ENCODE data around the gene CXorf38. TPM values are rescaled to one million over a fixed set of nuclear protein-coding genes. Genes with fewer than 3 reads are reported as not detected.

CXorf38 gene
- polyA plus RNA-seq, 3 donors, result 7.9 to 12.3 (median 12.1) TPM

DNA sequence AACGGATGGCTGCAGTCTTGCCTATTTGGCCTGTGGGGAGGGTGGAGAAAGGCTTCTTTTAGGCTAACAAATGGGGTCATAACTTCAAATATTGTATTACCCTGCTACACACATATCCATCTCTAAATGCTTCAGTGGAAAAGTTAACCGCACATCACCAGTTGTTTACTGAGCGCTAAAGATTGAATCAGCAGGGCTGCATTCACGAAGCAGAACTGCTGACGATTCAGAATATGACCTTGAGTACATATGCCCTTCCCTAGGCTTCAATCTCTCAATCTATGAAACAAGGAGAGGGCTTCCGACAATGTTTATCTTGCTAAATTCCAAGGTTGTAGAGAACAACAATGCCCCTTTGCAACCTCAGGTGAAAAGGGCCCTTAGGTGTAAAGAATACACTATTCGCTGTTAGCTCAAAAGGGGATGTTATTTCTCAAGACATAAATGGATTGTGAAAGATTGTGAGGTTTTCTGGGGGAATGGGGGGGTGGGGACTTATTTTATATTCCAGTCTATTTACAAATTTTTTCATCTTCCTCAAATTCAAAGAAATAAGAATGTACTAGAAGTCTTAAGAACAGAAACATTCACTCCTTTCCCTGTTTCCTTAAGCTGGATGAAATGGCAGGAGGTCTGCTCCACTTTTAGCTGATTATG, 69.2 kb downstream of the CXorf38 start:
- no peak for DNase-seq

Other genes starting within 250 kb of the CXorf38 start
- gene ATP6AP2, start 66.6 kb downstream of the CXorf38 start, polyA plus RNA-seq (ENCODE audit: insufficient read length in 3 of 3), result 100 to 1,000 TPM; 158 to 191 (median 173) TPM
- gene MPC1L, start 24.1 kb downstream of the CXorf38 start, polyA plus RNA-seq (ENCODE audit: insufficient read length in 3 of 3), result not detected
- gene MED14, start 88.0 kb upstream of the CXorf38 start, polyA plus RNA-seq (ENCODE audit: insufficient read length in 3 of 3), result 10 to 100 TPM; 44.8 to 64.1 (median 61.2) TPM